ENCODE data around the gene PSIP1.
"Not testable (repeated sequence)": the region's sequence is repeated elsewhere in the genome, so short reads cannot be mapped to it uniquely, and the experiment has no call there.

Gene PSIP1

DNA sequence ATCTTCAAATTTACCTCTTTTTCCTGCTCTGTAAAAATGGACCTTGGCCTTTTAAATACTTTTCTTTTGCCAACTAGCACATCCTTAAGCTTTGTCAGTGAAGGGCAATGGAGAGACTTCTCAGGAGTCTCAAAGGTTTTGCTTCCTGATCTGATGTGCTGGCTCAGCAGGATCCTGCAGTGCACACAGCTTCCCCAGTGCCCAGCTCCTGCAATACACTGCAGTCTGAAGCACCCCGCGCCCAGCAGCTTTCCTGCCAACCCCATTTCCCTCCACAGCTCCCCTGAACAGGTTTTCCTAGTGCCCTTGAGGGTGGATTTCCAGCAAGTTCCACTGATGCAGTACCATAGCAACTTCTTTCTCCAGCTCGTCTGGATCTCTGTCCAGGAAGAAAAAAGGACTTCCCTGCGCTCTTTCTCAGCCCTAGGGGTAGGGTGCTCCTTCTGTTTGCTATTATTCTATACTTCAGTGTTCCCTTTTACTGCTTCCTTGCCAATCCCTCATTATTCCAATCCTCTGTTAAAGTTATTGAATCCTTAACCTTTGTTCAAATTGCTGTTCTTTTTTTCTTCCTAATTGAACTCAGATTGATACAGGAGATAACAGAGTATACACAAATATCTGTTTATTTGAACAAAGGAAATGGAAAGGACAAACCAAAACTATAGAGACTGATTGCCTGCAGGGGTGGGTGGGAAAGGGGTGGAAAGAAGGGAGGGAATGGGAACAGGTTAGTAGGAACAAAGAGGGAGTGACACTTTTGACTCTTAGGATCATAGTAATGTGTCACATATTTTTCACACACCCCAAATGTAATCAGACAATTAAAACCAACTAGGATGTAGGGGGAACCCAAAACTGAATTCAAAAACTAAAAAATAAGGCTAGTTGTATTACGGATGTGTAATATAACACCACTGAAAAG is 79.6 kb downstream of the PSIP1 start:
- no peak for DNase-seq

DNA sequence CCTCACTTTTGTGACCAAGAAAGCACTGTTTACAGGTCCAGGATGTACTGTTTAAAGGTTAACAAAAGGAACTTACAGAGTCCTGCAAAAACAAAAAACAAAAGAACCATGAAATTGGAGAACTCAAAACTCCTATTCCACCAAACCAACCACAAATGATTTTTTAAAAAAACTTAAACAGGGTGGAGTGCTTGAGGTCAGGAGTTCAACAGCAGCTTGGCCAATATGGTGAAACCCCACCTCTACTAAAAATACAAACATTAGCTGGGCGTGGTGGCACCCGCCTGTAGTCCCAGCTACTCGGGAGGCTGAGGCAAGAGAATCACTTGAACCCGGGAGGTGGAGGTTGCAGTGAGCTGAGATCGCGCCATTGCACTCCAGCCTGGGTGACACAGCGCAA is 83.1 kb downstream of the PSIP1 start:
- not testable (repeated sequence) for DNase-seq

DNA sequence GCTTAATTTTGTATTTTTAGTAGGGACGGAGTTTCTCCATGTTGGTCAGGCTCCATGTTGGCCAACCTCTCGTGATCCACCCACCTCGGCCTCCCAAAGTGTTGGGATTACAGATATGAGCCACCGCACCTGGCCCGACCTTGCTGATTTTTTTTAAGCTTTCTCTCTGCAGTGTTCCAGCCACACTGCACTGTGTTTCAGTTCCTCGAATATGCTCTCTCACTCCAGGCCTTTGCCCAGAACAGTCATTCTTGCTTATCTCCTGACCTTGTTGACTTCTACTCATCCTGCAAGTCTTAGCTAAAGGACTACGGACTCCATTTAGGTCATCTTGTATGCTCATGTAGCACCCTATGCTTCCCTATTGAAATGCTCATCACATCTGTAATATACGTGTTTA is 84.8 kb downstream of the PSIP1 start:
- DNase-seq = no peak

DNA sequence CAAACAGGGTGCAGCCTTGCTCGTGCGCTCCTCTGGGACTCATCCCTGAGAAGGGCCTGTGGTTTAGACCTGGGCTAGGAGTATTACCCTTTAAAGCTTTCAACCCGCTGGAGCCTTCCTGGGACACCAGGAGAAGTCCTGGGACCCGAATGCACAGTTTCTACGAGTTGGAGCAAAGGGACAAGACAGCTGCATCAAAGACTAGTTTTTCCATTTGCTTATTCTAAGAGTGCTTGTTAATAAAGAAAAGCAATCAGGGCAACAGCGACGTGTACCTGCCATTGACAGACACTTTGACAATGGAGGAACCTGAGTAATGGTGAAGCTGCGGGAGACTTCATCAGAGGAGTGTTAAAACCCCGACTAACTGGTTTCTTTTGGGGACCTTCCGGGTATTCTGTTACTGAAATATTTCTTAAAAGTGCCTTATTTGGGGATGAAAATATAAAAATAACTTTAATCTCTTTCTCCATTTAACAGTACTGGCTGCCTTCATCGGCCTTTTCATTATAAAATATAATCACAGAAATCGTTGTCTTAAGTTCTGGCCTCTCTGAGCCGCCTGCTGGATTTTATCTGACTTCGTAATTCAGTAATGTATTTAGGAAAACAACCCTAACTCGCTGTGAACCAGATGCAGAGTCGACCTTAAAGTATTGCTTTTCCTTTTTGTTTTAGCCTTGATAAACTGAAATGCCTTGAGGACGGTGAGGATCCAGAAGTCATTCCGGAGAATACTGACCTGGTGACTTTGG is 87.4 kb downstream of the PSIP1 start:
- no peak for DNase-seq

DNA sequence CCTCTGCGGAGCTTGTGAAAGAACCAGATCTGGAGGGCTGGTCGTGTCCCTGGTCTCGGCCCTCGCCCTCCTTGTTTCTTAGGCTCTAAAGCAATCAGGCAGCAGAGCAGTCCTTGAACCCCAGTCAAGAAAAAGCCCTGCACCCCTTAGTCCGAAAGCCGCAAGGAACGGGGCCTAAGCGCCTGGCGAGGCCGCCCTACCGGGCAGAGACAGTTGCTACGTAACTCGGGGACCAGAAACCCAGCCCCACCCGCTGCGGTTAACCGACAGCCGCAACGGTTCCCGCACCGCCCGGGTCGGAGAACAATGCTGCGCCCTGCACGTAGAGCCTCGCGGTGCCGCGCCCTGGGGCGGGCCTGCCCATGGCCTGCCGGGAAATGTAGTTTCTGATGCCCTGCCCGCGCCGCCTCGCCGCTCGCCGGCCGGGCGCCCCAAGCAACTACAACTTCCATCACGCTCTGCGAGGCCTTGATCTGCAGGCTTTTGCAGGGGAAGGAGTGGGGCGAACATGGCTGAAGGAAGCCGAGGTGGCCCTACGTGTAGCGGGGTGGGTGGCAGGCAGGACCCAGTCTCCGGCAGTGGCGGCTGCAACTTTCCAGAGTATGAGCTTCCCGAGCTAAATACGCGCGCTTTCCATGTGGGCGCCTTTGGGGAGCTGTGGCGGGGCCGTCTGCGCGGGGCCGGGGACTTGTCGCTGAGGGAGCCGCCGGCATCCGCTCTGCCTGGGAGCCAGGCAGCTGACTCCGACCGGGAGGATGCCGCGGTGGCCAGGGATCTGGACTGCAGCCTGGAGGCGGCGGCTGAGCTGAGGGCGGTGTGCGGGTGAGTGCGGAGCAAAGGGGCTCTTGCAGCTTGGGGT is 88.2 kb downstream of the PSIP1 start, which contains the start of gene SNAPC3:
Gene SNAPC3 (plus strand): TSS at position 505 of the 859 bp plus-strand sequence. CDS start 4 bp downstream, at position 509.
- DNase-seq = peak; percentile 83

DNA sequence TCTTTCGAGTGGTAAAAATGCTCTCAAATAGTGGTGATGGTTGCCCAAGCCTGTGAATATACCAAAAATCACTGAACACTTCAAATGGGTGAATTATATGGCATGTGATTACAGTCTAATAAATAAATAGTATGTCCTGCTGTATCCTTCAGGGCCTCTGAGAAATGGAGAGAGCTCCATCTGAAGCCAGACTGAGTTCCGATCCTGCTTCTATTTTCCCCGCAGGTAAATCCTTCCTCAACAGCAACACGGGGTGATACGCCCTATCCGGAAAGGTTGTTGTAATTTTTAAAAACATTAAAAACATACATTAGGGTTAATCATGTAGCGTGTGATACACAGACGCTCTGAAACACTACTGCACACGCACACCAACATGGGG is 88.8 kb downstream of the PSIP1 start:
- DNase-seq = no peak

DNA sequence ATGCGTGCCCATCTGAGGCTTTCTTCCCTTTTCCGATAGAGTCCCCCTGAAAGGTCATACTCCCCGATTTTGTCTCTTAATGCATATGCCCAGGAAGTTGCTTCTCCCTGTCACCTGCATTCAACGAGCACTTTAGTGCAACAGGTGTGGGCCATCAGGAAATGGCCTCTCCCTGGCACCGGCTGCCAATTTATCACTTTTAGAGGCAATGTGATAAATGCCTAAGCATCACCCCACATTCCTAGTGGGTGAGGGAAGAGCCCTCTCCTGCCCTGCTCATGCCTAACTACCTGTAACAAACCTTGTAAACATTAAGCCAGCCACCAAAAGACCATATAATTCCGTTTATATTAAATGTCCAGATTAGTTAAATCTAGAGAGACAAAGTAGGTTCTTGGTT is 89.2 kb downstream of the PSIP1 start:
- DNase-seq = no peak

DNA sequence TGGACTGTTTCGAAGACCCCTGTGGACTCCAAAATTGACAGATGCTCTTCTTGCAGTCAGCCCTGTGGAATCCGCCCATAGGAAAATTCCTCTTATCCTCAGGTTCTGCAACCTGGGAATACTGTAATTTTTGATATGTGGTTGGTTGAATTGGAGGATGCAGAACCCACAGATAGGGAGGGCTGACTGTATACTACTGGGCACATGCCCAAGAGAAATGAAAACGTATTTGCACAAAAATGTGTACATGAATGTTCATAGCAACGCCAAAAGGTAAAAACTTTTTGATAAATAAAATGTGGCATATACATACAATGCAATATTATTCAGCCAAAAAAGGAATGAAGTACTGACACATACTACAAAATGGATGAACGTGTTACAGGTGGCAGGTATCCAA is 90.0 kb downstream of the PSIP1 start:
- DNase-seq = no peak

DNA sequence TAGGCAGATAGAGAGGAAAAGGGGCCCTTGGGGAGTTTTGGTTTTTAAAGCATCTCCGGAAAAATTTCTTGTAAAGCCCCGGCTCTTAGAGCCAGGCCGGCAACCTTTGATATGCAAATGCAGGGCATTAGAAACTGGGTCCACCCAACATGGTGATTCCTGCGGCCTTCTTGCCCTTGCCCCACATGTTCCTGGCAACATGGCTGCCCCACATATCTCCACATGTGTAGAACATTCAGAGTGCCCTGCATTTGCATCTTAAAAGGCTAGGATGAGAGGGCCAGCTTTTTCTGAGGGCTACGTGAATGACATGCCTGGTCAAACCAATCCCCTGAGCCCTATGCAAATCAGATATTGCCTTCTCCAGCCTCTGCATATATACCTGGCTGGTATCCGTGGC is 93.1 kb downstream of the PSIP1 start:
- no peak for DNase-seq

DNA sequence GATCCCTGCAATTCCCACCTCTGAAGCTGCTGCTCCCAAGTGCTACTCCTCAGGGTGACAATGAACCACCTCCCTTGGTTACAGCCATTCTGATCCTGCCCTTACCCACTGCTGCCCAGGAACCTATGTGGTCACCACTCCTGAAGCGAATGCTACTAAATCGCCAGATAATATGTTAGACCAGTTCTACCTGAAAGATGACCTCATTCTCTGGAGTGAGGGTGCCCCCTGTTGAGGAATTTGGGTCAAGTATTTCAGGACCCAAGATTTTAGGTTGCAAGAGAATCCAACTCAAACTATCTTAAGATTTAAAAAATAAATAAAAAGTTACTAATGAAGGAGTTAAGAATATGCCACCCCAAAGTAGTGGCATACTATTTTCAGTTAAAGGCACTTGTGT is 93.9 kb downstream of the PSIP1 start:
- DNase-seq = no peak
